Colon (tissue), 2 donors: ENCODE data around the gene PARD3.
A peak's percentile ranks its signal among the peaks of the same experiment; 100 is the strongest.
"Not testable (repeated sequence)": the region's sequence is repeated elsewhere in the genome, so short reads cannot be mapped to it uniquely, and the experiment has no call there.

Experiments
- FAIRE-seq: peaks from 2 replicates; lab custom pipeline; 2012; peaks lifted over from hg19 to GRCh38; lab: Jason Lieb, UNC
- donor health status: control.
- donor health status: control.

Gene PARD3

DNA sequence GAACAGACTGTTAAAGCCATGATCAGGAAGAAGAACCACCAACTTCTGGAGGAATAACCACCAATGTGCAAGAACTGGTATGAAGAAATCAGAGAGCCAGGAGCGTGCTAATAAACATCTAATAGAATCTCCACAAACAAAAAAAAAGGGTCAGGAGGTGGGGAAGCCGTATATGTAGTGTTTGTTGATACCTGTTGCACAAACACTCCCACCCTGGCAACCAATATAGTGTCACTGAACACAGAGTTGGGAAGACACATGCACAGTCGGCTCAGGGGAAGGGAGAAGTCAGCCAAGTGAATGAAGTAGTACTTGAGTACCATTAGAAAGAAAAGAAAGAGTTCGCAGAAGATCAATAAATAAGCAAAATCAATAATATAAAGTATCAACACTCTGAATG lies 400.1 kb downstream of the PARD3 start:
- FAIRE-seq, result no peak

- FAIRE-seq, result no peak
These were observed 401.1 kb downstream of the PARD3 start for GRCh38 chr10:34413756-34414587.

GRCh38 chr10:34413214-34413613 lies 401.9 kb downstream of the PARD3 start:
- no peak for FAIRE-seq

- no peak for FAIRE-seq
These were observed 406.1 kb downstream of the PARD3 start for GRCh38 chr10:34408956-34409355.

DNA sequence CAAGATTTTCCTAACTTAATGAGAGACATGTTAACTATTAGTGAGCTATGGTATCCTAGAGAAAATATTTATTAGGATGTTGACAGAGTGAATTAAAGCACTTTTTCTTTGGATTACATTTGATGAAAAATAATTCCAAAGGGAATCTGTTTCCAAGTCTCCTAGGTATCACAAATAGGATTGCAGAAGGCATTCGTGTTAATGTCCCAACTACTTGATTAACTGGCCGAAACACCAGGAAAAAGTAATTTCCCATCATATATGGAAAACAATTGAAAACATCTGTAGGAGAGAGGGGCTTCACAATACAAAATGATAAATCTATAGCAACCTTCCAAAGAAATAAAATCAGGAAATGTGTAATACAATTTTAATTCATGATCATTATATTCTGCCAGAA lies 406.7 kb downstream of the PARD3 start:
- FAIRE-seq, result no peak

- FAIRE-seq, result no peak
These were observed 407.7 kb downstream of the PARD3 start for GRCh38 chr10:34407324-34407805.

DNA sequence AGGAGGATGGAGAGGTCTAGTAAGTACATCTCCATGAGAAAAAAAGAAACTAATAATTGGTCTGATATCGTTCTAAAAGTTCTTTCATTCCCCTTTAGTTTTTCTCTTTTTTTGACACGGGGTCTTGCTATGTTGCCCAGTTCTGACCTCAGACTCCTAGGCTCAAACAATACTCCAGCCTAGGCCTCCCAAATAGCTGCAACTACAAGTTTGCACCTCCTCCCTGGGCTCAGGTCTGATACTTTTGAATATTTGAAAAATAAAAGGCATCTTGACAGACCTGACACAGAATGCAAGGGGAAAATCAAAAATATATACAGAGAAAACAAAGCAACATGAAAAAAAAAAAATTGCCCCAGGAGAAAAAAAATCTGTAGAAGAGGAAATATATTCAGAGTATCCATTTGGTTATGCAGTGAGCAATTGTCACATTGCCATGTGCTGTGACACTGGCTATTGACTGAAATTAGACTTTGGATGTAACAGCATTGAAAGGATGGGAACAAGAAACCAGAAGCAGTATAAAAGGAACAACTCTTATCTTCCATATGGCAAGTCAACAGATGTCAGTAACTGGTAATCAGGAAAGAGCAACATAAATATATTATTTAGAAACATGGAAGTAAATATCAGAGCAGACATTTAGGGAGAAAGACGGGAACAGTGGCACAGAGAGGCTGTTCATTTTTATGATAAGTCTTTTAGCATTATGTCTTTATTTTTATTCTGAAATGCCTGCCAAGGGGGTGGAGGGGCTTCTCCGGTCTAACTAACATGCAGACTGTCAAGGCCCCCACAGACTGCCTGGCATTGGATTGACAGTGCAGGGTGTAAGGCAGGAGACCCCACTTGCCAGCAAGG lies 408.4 kb downstream of the PARD3 start:
- no peak for FAIRE-seq

GRCh38 chr10:34405611-34406462 lies 409.3 kb downstream of the PARD3 start:
- no peak for FAIRE-seq

GRCh38 chr10:34403512-34403911 lies 411.6 kb downstream of the PARD3 start:
- FAIRE-seq, result no peak

- FAIRE-seq, result peak; percentile 21
These were observed 415.0 kb downstream of the PARD3 start for GRCh38 chr10:34400075-34400474.

- FAIRE-seq, result no peak
These were observed 416.1 kb downstream of the PARD3 start for GRCh38 chr10:34399013-34399412.

DNA sequence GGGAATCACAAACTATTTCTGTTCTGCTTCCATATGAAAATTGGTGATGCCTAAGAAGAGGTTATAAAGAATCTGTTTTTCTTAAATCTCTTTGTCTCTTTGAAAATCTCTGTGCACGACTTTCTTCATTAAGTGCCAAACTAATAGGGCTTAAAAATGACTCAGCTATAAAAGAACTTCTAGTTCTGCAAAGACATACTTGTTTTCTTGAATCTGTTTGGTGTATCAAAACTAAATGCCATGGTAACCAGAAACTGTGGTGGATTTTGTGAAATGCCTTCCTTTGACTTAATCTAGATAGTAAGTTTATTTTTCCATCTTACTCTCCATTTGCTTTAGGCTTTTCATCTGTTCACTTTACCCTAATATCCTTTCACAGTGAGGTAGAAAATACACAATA lies 417.8 kb downstream of the PARD3 start:
- no peak for FAIRE-seq

DNA sequence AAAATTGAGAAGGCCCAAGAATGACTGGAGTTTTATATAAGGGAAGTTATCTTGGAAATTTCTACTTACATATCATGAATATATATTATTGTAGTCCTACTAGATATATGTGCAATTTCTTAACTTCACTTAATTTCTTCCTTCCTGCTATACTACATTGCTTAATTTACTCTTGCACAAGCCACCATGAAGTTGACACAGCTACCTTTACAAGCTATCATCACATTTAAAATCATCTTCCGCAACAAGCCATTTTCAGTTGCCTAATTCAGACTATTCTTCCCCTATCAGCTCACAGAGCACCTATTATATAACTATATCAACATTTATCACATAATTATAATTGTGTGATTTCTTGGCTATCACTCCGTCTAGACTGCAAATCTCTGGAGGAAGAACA lies 418.4 kb downstream of the PARD3 start:
- no peak for FAIRE-seq

GRCh38 chr10:34392641-34393170 lies 422.4 kb downstream of the PARD3 start:
- no peak for FAIRE-seq

DNA sequence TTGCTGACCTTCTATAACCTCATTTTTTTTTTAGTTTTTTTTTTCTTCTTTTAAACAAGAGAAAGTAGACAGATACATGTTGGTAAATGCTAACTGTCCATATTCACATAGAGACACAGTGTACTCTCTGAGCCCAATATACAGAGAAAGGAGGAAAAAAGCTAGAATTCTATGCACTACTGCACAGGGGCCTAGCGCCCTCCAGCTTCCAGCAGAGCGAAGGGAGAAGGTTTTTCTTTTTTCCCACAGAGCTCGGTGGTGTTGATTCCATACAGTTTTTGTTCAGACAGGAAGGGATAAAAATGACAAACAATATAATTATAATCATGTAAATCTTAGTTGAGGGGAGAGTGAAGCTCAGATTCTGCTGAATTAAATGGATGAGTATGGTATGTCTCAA lies 423.9 kb downstream of the PARD3 start:
- not testable (repeated sequence) for FAIRE-seq

- FAIRE-seq, result no peak
These were observed 425.3 kb downstream of the PARD3 start for GRCh38 chr10:34389801-34390200.

GRCh38 chr10:34386921-34387320 lies 428.2 kb downstream of the PARD3 start:
- no peak for FAIRE-seq

DNA sequence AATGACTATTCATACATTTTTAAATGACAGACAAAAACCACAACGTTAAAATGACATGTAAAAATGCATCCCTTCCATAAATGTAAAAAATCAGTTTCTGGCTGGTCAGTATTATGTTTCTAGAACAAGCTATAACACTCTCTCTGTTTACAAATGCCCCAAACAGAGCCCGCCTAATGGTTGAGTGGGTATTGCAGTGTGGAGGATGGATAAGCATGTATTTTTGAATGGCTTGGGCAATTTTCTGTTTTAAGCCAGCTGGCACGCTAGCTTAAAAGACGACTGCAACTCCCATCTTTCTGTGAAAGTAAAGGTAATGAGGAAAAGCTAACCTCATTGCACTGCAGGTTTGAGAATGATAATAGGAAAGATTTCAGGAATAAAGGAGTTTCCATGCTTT lies 430.7 kb downstream of the PARD3 start:
- FAIRE-seq, result no peak

- FAIRE-seq, result no peak
These were observed 432.5 kb downstream of the PARD3 start for GRCh38 chr10:34382626-34383025.

DNA sequence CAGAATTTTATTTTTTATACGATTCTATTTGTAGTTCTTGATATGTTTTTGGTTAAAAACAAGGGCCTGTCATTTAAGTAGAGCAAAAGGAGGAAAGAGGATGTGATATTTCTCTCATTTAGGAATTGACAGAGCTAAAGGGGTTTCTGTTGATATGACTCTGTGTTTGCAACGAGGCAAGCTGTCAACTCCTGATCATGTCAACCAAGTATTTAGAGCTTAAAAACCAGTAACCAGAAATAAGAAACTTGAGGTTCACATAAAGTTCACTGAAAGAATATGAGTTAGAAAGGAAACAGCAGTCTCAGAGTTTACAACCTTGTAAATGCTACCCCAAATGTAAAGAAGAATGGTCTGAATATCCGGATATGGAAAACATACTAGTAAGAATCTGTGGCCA lies 434.2 kb downstream of the PARD3 start:
- FAIRE-seq, result no peak

DNA sequence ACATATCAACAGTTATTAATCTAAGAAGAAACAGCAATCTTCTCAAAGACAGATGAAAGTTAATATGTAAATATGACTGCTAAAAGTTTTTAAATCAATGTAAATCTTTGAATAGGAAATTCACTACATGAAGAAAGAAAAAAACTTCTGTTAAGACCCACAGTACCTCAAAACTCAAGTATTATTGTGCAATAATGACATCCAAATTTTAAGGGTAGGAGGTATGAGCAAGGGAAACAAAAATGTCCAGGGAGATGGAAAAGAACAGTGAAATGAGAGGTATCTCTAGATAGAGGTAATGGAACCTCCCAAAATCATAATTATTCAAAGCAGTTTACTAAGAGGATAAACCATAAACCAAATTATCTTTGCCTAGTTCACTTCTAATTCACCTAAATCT lies 436.8 kb downstream of the PARD3 start:
- FAIRE-seq, result no peak

DNA sequence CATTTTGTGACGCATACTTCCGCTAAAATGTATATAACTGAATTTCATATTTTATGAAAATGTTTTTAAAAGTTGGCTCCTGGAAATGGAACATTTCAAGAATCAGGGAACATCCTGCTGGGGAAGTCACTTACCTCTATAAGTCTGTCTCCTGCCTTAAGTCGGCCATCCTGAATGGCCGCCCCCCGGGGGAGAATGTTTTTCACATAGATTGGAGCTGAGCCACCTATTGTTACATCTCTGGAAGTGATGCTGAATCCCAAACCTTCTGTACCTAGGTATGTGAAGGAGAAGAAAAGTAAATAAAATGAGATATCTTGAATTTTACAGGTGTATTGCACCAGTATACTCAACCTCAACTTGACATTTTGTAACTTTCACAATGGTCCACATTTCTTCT lies 437.3 kb downstream of the PARD3 start:
- FAIRE-seq, result no peak
